Left lung (tissue), 10 donors: ENCODE data around the gene PIK3AP1. TPM values are rescaled to one million over a fixed set of nuclear protein-coding genes. Genes with fewer than 3 reads are reported as not detected.

Source experiments
- ATAC-seq: fragments of 200-7000 bp; cut with Tn5 transposase; one replicate; pipeline ENCODE4 v1.9.1; 2020; ENCODE audit warnings: moderate library complexity
- DNase-seq, 4 donors: peaks; one replicate each; pipeline ENCODE4 v3.0.0-alpha.2; 2013 to 2020
- H3K27ac ChIP-seq, 2 donors: fragments of 200-600 bp; sonication (generic) in 1 of 2; one replicate each; pipeline versions ENCODE4 v1.5.0 to v1.8.0; 2020 to 2021
- H3K27me3 ChIP-seq, 2 donors: fragments of 200-600 bp; sonication (generic) in 1 of 2; one replicate each; pipeline versions ENCODE4 v1.5.0 to v1.8.0; 2020 to 2021
- H3K36me3 ChIP-seq, 2 donors: fragments of 200-600 bp; sonication (generic) in 1 of 2; one replicate each; pipeline versions ENCODE4 v1.5.0 to v1.8.0; 2020 to 2021
- H3K4me1 ChIP-seq, 2 donors: fragments of 200-600 bp; one replicate each; pipeline ENCODE4 v1.8.0; 2021
- H3K4me3 ChIP-seq, 2 donors: fragments of 200-600 bp; sonication (generic) in 1 of 2; one replicate each; pipeline versions ENCODE4 v1.5.0 to v1.8.0; 2020 to 2021; ENCODE audit warnings: mild to moderate bottlenecking in 1 of 2
- H3K9me3 ChIP-seq, 2 donors: fragments of 200-600 bp; sonication (generic) in 1 of 2; one replicate each; pipeline versions ENCODE4 v1.5.0 to v1.8.0; 2020 to 2021
- intact Hi-C, 2 donors: fragments of 100-400 bp; cut with DNase I; formaldehyde crosslinking; loops; one replicate each; pipeline versions ENCODE4 v1.11.2 to v1.14.2; 2022
- polyA plus RNA-seq, 6 donors: library from polyadenylated mRNA; unstranded; fragments of 120-200 nt; gene quantifications; one replicate each; pipeline ENCODE4 v1.2.1, GENCODE V29; 2013; ENCODE audit not compliant: insufficient read length in 6 of 6
- total RNA-seq, 2 donors: library from RNA; stranded (reverse); fragmentation: NEBNext Ultra II Directional; extraction: Animal tissue kit (Norgen Biotek cat#: 25700); gene quantifications; one replicate each; pipeline ENCODE4 v1.2.1, GENCODE V29; 2021
- TF ChIP-seq, protein P1 (sequence below), 2 donors: fragments of 200-600 bp; sonication (generic) in 1 of 2; IDR thresholded peaks; one replicate each; pipeline versions ENCODE4 v1.5.0 to v1.8.0; 2021; ENCODE audit warnings: antibody characterized with exemption in 2 of 2
- donor health status: DM: no; HTN: yes; CAD: no.
- donor health status: DM: no; HTN: no; CAD: no.

Gene PIK3AP1
- total and polyA plus RNA-seq, 8 donors = 2.3 to 91.3 (median 3.6) TPM

- no peaks in the 10 kb centered on the region for H3K9me3 ChIP-seq
- H3K36me3 ChIP-seq = no peaks in the 10 kb centered on the region
- intact Hi-C loops = no loop called here
- DNase-seq = no peak
- peak overlapping the region in 1 of 2 donors; percentile 81 for H3K27ac ChIP-seq
- ATAC-seq = no peak
- no peaks in the 10 kb centered on the region for H3K27me3 ChIP-seq
- TF ChIP-seq, protein P1, sequence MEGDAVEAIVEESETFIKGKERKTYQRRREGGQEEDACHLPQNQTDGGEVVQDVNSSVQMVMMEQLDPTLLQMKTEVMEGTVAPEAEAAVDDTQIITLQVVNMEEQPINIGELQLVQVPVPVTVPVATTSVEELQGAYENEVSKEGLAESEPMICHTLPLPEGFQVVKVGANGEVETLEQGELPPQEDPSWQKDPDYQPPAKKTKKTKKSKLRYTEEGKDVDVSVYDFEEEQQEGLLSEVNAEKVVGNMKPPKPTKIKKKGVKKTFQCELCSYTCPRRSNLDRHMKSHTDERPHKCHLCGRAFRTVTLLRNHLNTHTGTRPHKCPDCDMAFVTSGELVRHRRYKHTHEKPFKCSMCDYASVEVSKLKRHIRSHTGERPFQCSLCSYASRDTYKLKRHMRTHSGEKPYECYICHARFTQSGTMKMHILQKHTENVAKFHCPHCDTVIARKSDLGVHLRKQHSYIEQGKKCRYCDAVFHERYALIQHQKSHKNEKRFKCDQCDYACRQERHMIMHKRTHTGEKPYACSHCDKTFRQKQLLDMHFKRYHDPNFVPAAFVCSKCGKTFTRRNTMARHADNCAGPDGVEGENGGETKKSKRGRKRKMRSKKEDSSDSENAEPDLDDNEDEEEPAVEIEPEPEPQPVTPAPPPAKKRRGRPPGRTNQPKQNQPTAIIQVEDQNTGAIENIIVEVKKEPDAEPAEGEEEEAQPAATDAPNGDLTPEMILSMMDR (IDR thresholded peaks at IDR 0.05) = no peak
- H3K4me3 ChIP-seq = no peak overlapping the region
- peaks cover 0 to 81% of the 10 kb centered on the region in 2 donors for H3K4me1 ChIP-seq
Observed at GRCh38 chr10:96658844-96659243, 61.5 kb downstream of the PIK3AP1 start.

DNA sequence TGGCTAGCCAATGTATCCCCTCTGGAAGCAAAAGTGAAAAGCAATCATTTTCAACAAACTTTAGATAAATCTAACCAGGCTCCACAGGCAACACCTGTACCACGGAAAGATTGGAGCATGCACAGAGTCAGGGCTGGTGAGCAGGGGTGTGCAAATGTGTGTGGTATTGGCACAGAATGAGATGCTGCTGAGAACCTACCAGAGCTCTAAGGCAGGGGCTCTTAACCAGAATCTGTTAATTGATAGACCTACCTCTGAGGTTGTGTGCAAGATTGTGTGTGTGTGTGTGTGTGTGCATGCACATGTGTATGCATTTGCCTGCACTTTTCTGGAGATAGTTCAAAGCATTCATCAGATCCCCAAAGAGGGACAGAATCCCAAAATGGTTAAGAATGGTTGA is 62.9 kb downstream of the PIK3AP1 start:
- Histone ChIP-seq H3K27ac (peak overlapping the region in 1 of 2 donors; percentile 81), H3K36me3 (no peaks in the 10 kb centered on the region), H3K27me3 (no peaks in the 10 kb centered on the region), H3K4me1 (peaks cover 0 to 92% of the 10 kb centered on the region in 2 donors), H3K4me3 (no peak overlapping the region), H3K9me3 (no peaks in the 10 kb centered on the region)
- ATAC-seq = no peak
- TF ChIP-seq, protein P1 (IDR thresholded peaks at IDR 0.05) = no peak
- intact Hi-C loops = no loop called here
- DNase-seq = no peak

DNA sequence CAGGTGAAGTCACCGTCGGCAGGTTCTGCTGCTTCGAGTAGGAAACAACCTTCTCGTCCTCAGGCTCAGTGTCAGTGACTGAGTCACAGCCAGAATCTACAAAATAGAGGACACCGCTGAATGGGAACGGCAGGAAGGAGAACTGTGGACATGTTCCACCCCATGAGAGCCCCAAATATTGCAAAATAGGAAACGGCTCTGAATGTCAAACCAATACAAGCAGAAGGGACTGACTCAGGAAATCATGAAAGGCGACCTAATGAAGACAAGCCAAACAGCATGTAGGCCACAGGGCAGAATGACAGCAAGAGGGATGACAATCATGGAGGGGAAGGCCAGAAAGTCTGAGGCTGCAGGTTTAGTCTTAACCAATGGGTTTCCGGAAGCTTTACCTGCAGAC is 63.5 kb downstream of the PIK3AP1 start:
- ATAC-seq (peak; percentile 65), DNase-seq (no peak)
- H3K36me3 ChIP-seq = no peaks in the 10 kb centered on the region
- TF ChIP-seq, protein P1 (IDR thresholded peaks at IDR 0.05) = no peak
- peaks cover 0 to 96% of the 10 kb centered on the region in 2 donors for H3K4me1 ChIP-seq
- peak overlapping the region in 1 of 2 donors; percentile 81 for H3K27ac ChIP-seq
- no peaks in the 10 kb centered on the region for H3K9me3 ChIP-seq
- no peaks in the 10 kb centered on the region for H3K27me3 ChIP-seq
- H3K4me3 ChIP-seq = peak overlapping the region in 1 of 2 donors; percentile 27
- intact Hi-C loops = no loop called here

DNA sequence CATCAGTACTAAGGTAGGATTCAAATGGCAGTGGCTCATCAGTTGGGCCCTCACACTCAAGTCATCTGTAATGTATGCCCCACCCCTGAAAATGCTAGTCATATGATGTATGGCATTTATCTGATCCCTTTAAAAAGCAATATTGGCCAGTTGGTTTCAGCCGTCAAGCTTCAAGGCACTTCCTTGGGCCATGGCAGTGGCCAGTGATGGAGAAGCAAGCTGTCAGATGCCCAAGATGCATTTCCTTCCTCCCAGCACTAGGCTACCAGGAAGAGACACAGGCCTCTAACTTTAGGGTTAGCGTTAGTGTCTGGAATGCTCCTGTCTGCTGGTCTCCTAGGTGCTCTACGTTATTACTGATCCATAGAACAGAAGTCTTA is 64.1 kb downstream of the PIK3AP1 start:
- Histone ChIP-seq H3K4me3 (peak overlapping the region in 1 of 2 donors; percentile 27), H3K9me3 (no peaks in the 10 kb centered on the region), H3K27me3 (no peaks in the 10 kb centered on the region), H3K27ac (peak overlapping the region in 1 of 2 donors; percentile 81), H3K4me1 (peaks cover 0 to 95% of the 10 kb centered on the region in 2 donors), H3K36me3 (peaks cover 0 to under 1% of the 10 kb centered on the region in 2 donors)
- intact Hi-C loops = no loop called here
- TF ChIP-seq, protein P1 (IDR thresholded peaks at IDR 0.05) = no peak
- no peak for DNase-seq
- ATAC-seq = peak; percentile 38

DNA sequence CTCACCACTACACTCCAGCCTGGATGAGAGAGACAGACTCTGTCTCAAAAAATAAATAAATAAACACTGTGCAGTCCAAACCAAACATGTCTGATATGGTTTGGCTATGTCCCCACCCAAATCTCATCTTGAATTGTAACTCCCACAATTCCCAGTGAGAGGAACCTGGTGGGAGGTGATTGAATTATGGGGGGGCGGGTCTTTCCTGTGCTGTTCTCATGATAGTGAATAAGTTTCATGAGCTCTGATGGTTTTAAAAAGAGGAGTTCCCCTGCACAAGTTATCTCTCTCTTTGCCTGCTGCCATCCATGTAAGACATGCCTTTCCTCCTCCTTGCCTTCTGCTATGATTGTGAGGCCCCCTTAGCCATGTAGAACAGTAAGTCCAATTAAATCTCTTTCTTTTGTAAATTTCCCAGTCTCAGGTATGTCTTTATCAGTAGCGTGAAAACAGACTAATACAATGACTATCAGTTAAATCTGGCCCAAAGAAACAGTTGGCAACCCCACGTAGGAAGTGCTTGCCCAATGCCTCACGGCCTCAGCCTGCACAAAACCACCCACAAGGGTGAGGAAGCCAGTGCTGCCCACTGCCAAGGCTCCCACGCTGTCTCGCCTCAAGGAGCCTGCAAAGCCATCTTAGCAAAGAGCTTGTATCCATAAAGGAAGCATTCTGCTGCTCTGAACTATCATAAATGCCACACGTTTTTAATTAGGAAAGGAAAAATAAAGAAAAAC is 64.7 kb downstream of the PIK3AP1 start:
- intact Hi-C loops = no loop called here
- H3K27me3 ChIP-seq = no peaks in the 10 kb centered on the region
- peak overlapping the region in 1 of 2 donors; percentile 81 for H3K27ac ChIP-seq
- ATAC-seq = peak; percentile 22
- DNase-seq = peak in 1 of 4 donors; percentile 85
- peaks cover 0 to 89% of the 10 kb centered on the region in 2 donors for H3K4me1 ChIP-seq
- H3K4me3 ChIP-seq = peak overlapping the region in 1 of 2 donors; percentile 27
- H3K36me3 ChIP-seq = peaks cover 0 to 6% of the 10 kb centered on the region in 2 donors
- no peaks in the 10 kb centered on the region for H3K9me3 ChIP-seq
- TF ChIP-seq, protein P1 (IDR thresholded peaks at IDR 0.05) = no peak
